GM12873 (cell line): ENCODE measurements around the gene PXT1.

Experiments used
- CTCF ChIP-seq: IDR thresholded peaks from 2 replicates; pipeline ENCODE4 v1.5.1; 2012; ENCODE audit warnings: low read depth, mild to moderate bottlenecking, moderate library complexity, low read length, control low read depth; ENCODE audit not compliant: insufficient read depth; ENCODE audit errors: missing control alignments

PXT1 gene

DNA sequence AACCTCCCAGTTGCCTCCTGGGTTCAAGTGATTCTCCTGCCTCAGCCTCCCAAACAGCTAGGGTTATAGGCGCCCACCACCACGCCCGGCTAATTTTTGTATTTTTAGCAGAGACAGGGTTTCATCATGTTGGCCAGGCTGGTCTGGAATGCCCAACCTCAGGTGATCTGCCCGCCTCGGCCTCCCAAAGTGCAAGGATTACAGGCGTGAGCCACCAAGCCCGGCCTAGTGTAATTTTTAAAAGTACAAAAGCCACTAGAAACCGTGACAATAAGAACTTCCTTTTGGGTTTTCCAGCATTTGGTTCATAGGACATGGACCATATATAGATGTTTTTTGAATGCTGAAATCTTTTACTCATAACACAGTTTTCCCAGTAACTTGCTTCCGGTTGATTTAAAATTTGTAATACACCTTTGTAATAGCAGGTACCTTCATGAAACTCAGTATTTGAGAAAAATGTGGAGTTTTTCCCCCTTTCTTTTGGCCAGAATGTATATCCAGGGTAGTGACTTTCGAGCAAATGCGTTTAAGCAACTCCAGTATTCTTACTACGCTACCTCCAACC, 467 bp downstream of the PXT1 start:
- TF ChIP-seq CTCF: no peak

- TF ChIP-seq CTCF: no peak
Observed at GRCh38 chr6:36441307-36441894, 1.3 kb downstream of the PXT1 start.

DNA sequence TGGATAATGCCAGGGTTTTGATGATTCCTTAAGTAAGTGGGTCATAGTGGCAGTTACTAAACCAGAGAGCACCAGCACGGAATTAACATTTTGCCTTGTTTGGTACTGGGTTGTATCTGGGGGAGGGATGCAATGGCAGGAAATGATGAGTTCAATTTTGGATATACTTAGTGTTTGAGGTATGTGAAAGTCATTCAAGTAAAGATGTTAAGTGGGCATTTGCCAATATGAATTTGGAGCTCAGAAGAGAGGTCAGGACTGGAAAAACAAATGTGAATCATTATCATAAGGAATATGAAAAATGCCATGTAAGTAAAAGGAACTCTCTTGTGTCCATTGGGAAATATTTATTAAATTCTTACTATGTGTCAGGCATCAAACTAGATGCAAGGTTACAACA, 6.2 kb downstream of the PXT1 start:
- TF ChIP-seq CTCF: no peak

DNA sequence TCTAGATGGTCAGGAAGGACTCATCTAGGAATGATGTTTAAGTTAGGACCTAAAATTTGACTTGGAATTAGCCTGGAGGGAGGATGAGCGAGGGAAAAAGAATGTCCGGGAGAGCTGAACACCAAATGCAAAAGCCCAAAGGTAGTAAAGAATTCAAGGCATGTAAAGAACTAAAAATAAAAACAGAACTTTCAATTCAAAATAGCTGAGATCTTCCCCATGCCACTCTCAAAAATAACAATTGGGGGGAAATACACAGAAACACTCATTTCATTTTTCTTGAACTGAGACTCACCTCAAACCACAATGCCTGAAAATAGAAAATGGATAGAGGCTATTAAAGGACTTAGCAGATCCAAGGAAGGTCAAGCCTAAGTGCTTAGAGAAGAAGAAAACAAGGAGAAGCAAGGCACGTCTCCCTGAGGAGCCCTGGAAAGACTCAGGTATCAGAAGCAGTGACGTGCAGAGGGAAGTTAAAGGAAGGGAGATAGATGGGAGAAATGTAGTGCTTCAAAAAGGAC, 10.4 kb downstream of the PXT1 start:
- TF ChIP-seq CTCF: no peak

DNA sequence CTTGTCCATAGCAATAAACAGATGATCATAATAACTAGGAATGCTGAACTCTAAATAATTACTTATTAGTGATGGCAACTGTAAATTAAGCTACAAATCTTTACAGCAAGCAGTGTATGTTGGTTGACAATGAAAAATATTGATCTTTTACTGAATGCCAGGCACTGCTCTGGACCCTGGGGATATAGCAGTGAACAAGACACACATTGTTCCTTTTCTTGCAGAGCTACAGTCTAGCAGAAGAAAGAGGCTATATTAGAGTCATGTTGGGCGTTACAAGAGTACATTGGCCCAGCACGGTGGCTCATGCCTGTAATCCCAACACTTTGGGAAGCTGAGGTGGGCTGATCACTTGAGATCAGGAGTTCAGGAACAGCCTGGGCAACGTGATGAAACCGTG, 11.5 kb downstream of the PXT1 start:
- TF ChIP-seq CTCF: no peak

- no peak for TF ChIP-seq CTCF
Observed at GRCh38 chr6:36430351-36430750, 12.3 kb downstream of the PXT1 start.

- peak; percentile 56 for TF ChIP-seq CTCF
Observed at GRCh38 chr6:36428911-36429310, 13.7 kb downstream of the PXT1 start.
